Neural progenitor cell (in vitro differentiated cells): ENCODE measurements around the gene GRIPAP1. TPM values are rescaled to one million over a fixed set of nuclear protein-coding genes. Genes with fewer than 3 reads are reported as not detected.

Experiments used
- DNase-seq: peaks from one replicate; pipeline ENCODE4 v3.0.0-alpha.2; 2016; ENCODE audit warnings: low spot score
- H2AFZ ChIP-seq: fragments of 200-600 bp; sonication (generic); replicated peaks from 2 replicates; pipeline ENCODE4 v1.6.1; 2016; ENCODE audit warnings: antibody characterized with exemption
- H3F3A ChIP-seq: fragments of 200-600 bp; sonication (generic); 2 replicates; pipeline ENCODE4 v1.6.1; 2016; ENCODE audit warnings: antibody characterized with exemption, low read depth
- H3K27ac ChIP-seq: fragments of 200-600 bp; sonication (generic); 2 replicates; pipeline ENCODE4 v1.5.1; 2016; ENCODE audit warnings: mild to moderate bottlenecking
- H3K27me3 ChIP-seq: fragments of 200-600 bp; sonication (generic); 2 replicates; pipeline ENCODE4 v1.6.1; 2016; ENCODE audit warnings: mild to moderate bottlenecking, moderate library complexity
- H3K36me3 ChIP-seq: fragments of 200-600 bp; sonication (generic); 2 replicates; pipeline ENCODE4 v1.5.1; 2016
- H3K4me1 ChIP-seq: fragments of 200-600 bp; sonication (generic); 2 replicates; pipeline ENCODE4 v1.6.1; 2016; ENCODE audit warnings: mixed run types
- H3K4me2 ChIP-seq: fragments of 200-600 bp; sonication (generic); 2 replicates; pipeline ENCODE4 v1.6.1; 2016
- H3K4me3 ChIP-seq: fragments of 200-600 bp; sonication (generic); 2 replicates; pipeline ENCODE4 v1.5.1; 2016
- H3K79me2 ChIP-seq: fragments of 200-600 bp; sonication (generic); 2 replicates; pipeline ENCODE4 v1.6.1; 2016; ENCODE audit warnings: low read depth
- H3K9ac ChIP-seq: fragments of 200-600 bp; sonication (generic); 2 replicates; pipeline ENCODE4 v1.6.1; 2016
- H3K9me3 ChIP-seq: fragments of 200-600 bp; sonication (generic); 2 replicates; pipeline ENCODE4 v1.5.1; 2016; ENCODE audit warnings: low read depth
- H4K20me1 ChIP-seq: fragments of 200-600 bp; sonication (generic); 2 replicates; pipeline ENCODE4 v1.6.1; 2016; ENCODE audit warnings: low read depth
- H3K27ac Mint-ChIP-seq: 3 replicates; pipeline ENCODE4 v1.8.0; 2021; ENCODE audit warnings: mixed read lengths
- H3K27me3 Mint-ChIP-seq: 2 replicates; pipeline ENCODE4 v1.8.0; 2022; ENCODE audit warnings: low read depth, mild to moderate bottlenecking, inconsistent platforms, moderate library complexity, mixed read lengths; ENCODE audit not compliant: insufficient read depth
- H3K36me3 Mint-ChIP-seq: 3 replicates; pipeline ENCODE4 v1.8.0; 2021; ENCODE audit warnings: mixed read lengths
- H3K4me1 Mint-ChIP-seq: 3 replicates; pipeline ENCODE4 v1.8.0; 2021; ENCODE audit warnings: mixed read lengths
- H3K4me3 Mint-ChIP-seq: 3 replicates; pipeline ENCODE4 v1.8.0; 2021; ENCODE audit warnings: mild to moderate bottlenecking, moderate library complexity, mixed read lengths
- H3K9me3 Mint-ChIP-seq: 3 replicates; pipeline ENCODE4 v1.8.0; 2020; ENCODE audit warnings: mixed read lengths
- CTCF ChIP-seq: fragments of 200-600 bp; sonication (generic); IDR thresholded peaks from 2 replicates; pipeline ENCODE4 v1.5.1; 2017; ENCODE audit warnings: antibody characterized with exemption, mild to moderate bottlenecking
- EZH2 ChIP-seq: fragments of 200-600 bp; sonication (generic); IDR thresholded peaks from 2 replicates; pipeline ENCODE4 v1.6.1; 2017; ENCODE audit warnings: antibody characterized with exemption, mild to moderate bottlenecking, moderate library complexity
- EZH2phosphoT487 ChIP-seq: fragments of 200-600 bp; sonication (generic); IDR thresholded peaks from 2 replicates; pipeline ENCODE4 v1.6.1; 2017; ENCODE audit warnings: antibody characterized with exemption
- total RNA-seq: library from RNA; depleted of rRNA; stranded (reverse); fragments of >200 nt; gene quantifications from 2 replicates; pipeline ENCODE4 v1.2.3, GENCODE V29; 2015; ENCODE audit warnings: low replicate concordance

The GRIPAP1 gene
- total RNA-seq, 1 donor from 2014 or later = 30.1 TPM

GRCh38 chrX:49001521-49002090 is 458 bp downstream of the GRIPAP1 start:
- Mint-ChIP-seq H3K4me1 (peaks cover 15% of the 10 kb centered on the region), H3K4me3 (peak overlapping the region; percentile 98), H3K36me3 (peaks cover 1% of the 10 kb centered on the region), H3K9me3 (peaks cover 6% of the 10 kb centered on the region), H3K27ac (peak overlapping the region; percentile 98), H3K27me3 (peaks cover 5% of the 10 kb centered on the region)
- Histone ChIP-seq H3K27me3 (no peaks in the 10 kb centered on the region), H3K4me1 (no peaks in the 10 kb centered on the region), H2AFZ (peak overlapping the region; percentile 86), H3F3A (no peaks in the 10 kb centered on the region), H3K27ac (peak overlapping the region; percentile 98), H3K4me3 (peak overlapping the region; percentile 89), H3K9me3 (no peaks in the 10 kb centered on the region), H3K36me3 (no peaks in the 10 kb centered on the region), H3K4me2 (peak overlapping the region; percentile 81), H3K9ac (peak overlapping the region; percentile 90), H4K20me1 (peaks cover 8% of the 10 kb centered on the region), H3K79me2 (peaks cover 16% of the 10 kb centered on the region)
- TF ChIP-seq EZH2phosphoT487 (no peak), CTCF (no peak), EZH2 (no peak)
- DNase-seq = peak; percentile 62

- Mint-ChIP-seq H3K9me3 (peaks cover 3% of the 10 kb centered on the region), H3K27ac (no peak overlapping the region), H3K36me3 (peaks cover 1% of the 10 kb centered on the region), H3K27me3 (peaks cover 6% of the 10 kb centered on the region), H3K4me1 (peaks cover 15% of the 10 kb centered on the region), H3K4me3 (peak overlapping the region; percentile 98)
- Histone ChIP-seq H3K4me2 (peak overlapping the region; percentile 81), H4K20me1 (peaks cover 8% of the 10 kb centered on the region), H3K79me2 (peaks cover 16% of the 10 kb centered on the region), H3K27ac (no peak overlapping the region), H3K9ac (no peak overlapping the region), H2AFZ (no peak overlapping the region), H3K27me3 (no peaks in the 10 kb centered on the region), H3K4me1 (no peaks in the 10 kb centered on the region), H3F3A (no peaks in the 10 kb centered on the region), H3K36me3 (no peaks in the 10 kb centered on the region), H3K9me3 (no peaks in the 10 kb centered on the region), H3K4me3 (no peak overlapping the region)
- TF ChIP-seq EZH2phosphoT487 (no peak), CTCF (no peak), EZH2 (no peak)
- DNase-seq = no peak
Measured at GRCh38 chrX:49000636-49001035, 1.4 kb downstream of the GRIPAP1 start.

GRCh38 chrX:48999030-48999429 is 3.0 kb downstream of the GRIPAP1 start:
- no peak for DNase-seq
- H3K27me3 ChIP-seq = no peaks in the 10 kb centered on the region
- peaks cover 16% of the 10 kb centered on the region for H3K79me2 ChIP-seq
- H3K9me3 Mint-ChIP-seq = peaks cover 3% of the 10 kb centered on the region
- no peak for TF ChIP-seq EZH2phosphoT487
- no peak for TF ChIP-seq CTCF
- no peak for TF ChIP-seq EZH2
- H3K4me3 Mint-ChIP-seq = no peak overlapping the region
- H4K20me1 ChIP-seq = peaks cover 8% of the 10 kb centered on the region
- no peak overlapping the region for H3K27ac ChIP-seq
- no peaks in the 10 kb centered on the region for H3K9me3 ChIP-seq
- peaks cover 1% of the 10 kb centered on the region for H3K36me3 Mint-ChIP-seq
- no peak overlapping the region for H2AFZ ChIP-seq
- H3K27me3 Mint-ChIP-seq = peaks cover 6% of the 10 kb centered on the region
- no peaks in the 10 kb centered on the region for H3K36me3 ChIP-seq
- no peak overlapping the region for H3K9ac ChIP-seq
- no peak overlapping the region for H3K4me3 ChIP-seq
- H3F3A ChIP-seq = no peaks in the 10 kb centered on the region
- no peaks in the 10 kb centered on the region for H3K4me1 ChIP-seq
- no peak overlapping the region for H3K4me2 ChIP-seq
- H3K27ac Mint-ChIP-seq = no peak overlapping the region
- H3K4me1 Mint-ChIP-seq = peaks cover 15% of the 10 kb centered on the region
